GM12865 (cell line): Measurements from ENCODE around the gene WDR45B.

Source experiments
- DNase-seq: peaks from one replicate; pipeline ENCODE4 v3.0.0; 2010; ENCODE audit warnings: low read depth
- H3K4me3 ChIP-seq: 2 replicates; pipeline ENCODE4 v1.5.1; 2011; ENCODE audit warnings: mild to moderate bottlenecking, low read depth, low read length, control low read depth
- CTCF ChIP-seq: IDR thresholded peaks from 2 replicates; pipeline ENCODE4 v1.5.1; 2011; ENCODE audit warnings: low read length, control low read depth, low read depth, inconsistent platforms; ENCODE audit not compliant: insufficient read depth; ENCODE audit errors: missing control alignments

The WDR45B gene

GRCh38 chr17:82609655-82610054 lies 38.6 kb downstream of the WDR45B start:
- no peak for TF ChIP-seq CTCF
- no peak for DNase-seq
- no peak overlapping the region for H3K4me3 ChIP-seq

GRCh38 chr17:82608816-82609215 lies 39.4 kb downstream of the WDR45B start:
- TF ChIP-seq CTCF, result no peak
- DNase-seq, result no peak
- H3K4me3 ChIP-seq, result no peak overlapping the region

DNA sequence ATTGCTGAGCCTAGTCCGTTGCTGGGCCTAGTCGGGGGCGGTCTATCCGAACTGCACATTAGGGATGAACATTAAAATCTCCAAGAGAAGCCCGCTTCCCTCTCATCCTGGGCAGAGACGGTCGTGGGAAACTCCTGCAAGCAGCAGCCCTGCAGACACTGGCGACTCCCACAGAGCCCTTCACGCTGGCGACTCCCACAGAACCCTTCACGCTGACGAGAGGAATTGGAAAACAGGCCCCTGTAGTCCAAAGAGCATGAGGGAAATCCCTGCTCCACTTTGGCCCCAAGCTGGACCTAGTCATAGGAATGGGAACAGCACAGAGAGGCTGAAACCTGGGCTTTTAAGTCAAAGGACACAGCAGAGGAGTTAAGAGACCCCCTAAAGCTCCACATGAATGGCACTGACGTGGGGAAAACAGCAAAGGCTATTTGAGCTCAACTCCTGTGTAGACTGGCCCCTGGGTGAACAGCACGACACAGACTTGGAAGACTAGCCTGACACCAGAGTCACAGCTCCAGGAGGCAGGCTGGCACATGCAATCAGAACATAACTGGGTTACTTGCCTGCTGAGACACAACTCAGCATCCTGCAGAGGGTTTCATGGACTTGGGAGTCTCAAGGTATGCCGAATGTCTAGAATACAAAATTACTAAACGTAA lies 42.2 kb downstream of the WDR45B start:
- no peak overlapping the region for H3K4me3 ChIP-seq
- no peak for TF ChIP-seq CTCF
- DNase-seq, result no peak

DNA sequence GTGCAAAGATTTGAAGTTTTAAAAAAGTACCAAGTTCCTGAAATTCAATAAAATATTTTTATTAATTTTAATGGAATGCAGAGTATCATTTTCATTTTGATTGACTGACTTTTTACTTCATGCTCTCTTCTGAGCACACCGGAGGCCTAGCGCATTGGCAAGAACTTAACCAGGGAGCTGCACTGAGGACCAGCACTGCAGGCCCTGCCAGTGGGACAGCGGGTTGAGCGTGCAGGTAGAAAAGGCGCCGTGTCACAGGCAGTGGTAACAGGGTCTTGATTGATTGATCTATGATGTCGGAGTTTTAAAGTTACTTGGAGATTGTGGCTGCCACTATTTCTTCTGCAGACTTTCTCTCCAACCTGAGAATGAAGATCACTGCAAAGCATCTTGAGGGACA lies 43.7 kb downstream of the WDR45B start:
- no peak for TF ChIP-seq CTCF
- DNase-seq, result no peak
- no peak overlapping the region for H3K4me3 ChIP-seq

DNA sequence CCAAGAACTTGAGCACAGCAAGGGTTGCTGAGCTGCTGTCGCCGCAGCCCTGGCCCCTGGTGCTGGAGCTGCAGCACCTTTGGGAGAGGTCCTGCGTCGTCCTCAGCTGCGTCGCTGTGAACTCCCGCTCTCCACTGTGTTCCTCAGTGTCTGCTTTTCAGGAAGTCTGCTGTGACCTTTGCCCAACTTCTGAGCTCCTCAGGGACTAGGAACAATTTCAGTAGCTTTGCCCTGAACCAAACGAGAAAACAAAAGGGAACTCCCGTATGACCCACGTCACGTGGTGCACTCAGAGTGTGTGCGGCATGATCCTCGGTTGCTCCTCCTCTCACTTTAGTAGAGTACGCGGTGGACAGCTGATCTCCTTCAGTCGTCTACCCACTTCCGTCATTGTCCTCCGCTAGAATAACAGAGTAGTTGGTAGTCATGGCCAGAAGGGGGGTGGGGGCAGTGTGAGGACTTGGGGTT lies 44.2 kb downstream of the WDR45B start:
- peak; percentile 44 for DNase-seq
- no peak for TF ChIP-seq CTCF
- H3K4me3 ChIP-seq, result no peak overlapping the region

DNA sequence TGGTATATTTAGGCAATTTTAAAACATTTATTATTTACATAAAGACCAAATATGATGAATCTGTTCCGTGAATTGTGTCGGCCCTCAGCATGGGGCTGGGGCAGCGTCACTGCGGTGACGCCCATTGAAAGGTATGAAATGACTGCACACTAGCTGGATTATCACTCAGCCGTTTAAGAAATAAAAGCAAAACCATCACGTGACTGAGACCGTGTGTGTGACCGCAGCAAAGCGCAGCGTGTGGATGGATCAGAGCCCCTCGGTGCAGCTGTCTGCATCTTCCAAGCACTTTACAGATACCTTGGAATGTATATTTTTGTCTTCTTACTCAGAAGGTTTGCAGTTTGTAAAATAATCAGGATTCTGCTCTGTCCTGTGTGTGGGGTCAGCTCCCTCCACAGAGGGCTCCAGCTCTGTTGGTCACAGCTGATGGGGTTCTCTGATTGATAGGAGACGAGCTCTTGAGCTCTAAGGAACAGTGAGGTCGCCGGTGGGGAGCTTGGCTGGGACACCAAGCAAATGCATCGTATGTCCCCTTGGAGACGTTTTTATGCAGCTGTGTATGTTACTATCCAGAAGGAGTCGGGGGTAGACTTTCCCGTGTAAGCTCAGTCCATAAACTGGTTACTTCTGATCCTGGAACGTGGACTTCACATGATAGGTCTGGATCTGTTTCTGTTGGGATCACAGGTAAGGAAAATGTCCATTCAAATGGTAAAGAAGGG lies 45.1 kb downstream of the WDR45B start:
- no peak overlapping the region for H3K4me3 ChIP-seq
- DNase-seq, result peak; percentile 77
- no peak for TF ChIP-seq CTCF

GRCh38 chr17:82602487-82602886 lies 45.8 kb downstream of the WDR45B start:
- no peak overlapping the region for H3K4me3 ChIP-seq
- TF ChIP-seq CTCF, result no peak
- DNase-seq, result no peak
